HG02840 (cell line): ENCODE results near the gene FAM149B1.
A peak's percentile ranks its signal among the peaks of the same experiment; 100 is the strongest.
"Not testable (repeated sequence)": the region's sequence is repeated elsewhere in the genome, so short reads cannot be mapped to it uniquely, and the experiment has no call there.

ENCODE experiments used
- ATAC-seq: cut with Tn5 transposase; IDR thresholded peaks from one replicate; pipeline ENCODE4 v1.9.1; 2021; ENCODE audit warnings: mild to moderate bottlenecking, moderate library complexity, moderate number of reproducible peaks; ENCODE audit not compliant: unreplicated experiment, low FRiP score

Gene FAM149B1

GRCh38 chr10:73167783-73168464, at the start of gene FAM149B1, which contains the start of gene ECD:
Gene FAM149B1 (plus strand): TSS chr10:73168119. CDS start chr10:73168340, 221 bp downstream.
Gene ECD (minus strand): TSS chr10:73168008. CDS start chr10:73163937, 4,071 bp downstream.
- ATAC-seq: peak; percentile 94

GRCh38 chr10:73119457-73119856, 48.5 kb upstream of the FAM149B1 start:
- ATAC-seq: no peak

GRCh38 chr10:73119952-73120351, 48.0 kb upstream of the FAM149B1 start:
- no peak for ATAC-seq

- no peak for ATAC-seq
Observed at GRCh38 chr10:73126343-73126742, 41.6 kb upstream of the FAM149B1 start.

- ATAC-seq: no peak
Observed at GRCh38 chr10:73131301-73131700, 36.6 kb upstream of the FAM149B1 start.

GRCh38 chr10:73131913-73132686, 35.8 kb upstream of the FAM149B1 start:
- ATAC-seq: no peak

- ATAC-seq: no peak
Observed at GRCh38 chr10:73134727-73135126, 33.2 kb upstream of the FAM149B1 start.

- ATAC-seq: no peak
Observed at GRCh38 chr10:73136627-73137026, 31.3 kb upstream of the FAM149B1 start.

GRCh38 chr10:73139251-73139650, 28.7 kb upstream of the FAM149B1 start:
- no peak for ATAC-seq

GRCh38 chr10:73141603-73142002, 26.3 kb upstream of the FAM149B1 start:
- ATAC-seq: no peak

GRCh38 chr10:73150633-73151413, 17.1 kb upstream of the FAM149B1 start:
- not testable (repeated sequence) for ATAC-seq

- ATAC-seq: no peak
Observed at GRCh38 chr10:73152009-73152408, 15.9 kb upstream of the FAM149B1 start.

- no peak for ATAC-seq
Observed at GRCh38 chr10:73156054-73156453, 11.9 kb upstream of the FAM149B1 start.

GRCh38 chr10:73159038-73159648, 8.8 kb upstream of the FAM149B1 start:
- no peak for ATAC-seq

GRCh38 chr10:73161079-73161478, 6.8 kb upstream of the FAM149B1 start:
- no peak for ATAC-seq

GRCh38 chr10:73161662-73162061, 6.3 kb upstream of the FAM149B1 start:
- no peak for ATAC-seq

- ATAC-seq: no peak
Observed at GRCh38 chr10:73163096-73163495, 4.8 kb upstream of the FAM149B1 start.

GRCh38 chr10:73166972-73167371, 947 bp upstream of the FAM149B1 start:
- ATAC-seq: no peak

GRCh38 chr10:73167458-73167782, 499 bp upstream of the FAM149B1 start:
- ATAC-seq: no peak

GRCh38 chr10:73168465-73168803, 515 bp downstream of the FAM149B1 start:
- no peak for ATAC-seq

- no peak for ATAC-seq
Observed at GRCh38 chr10:73169320-73169719, 1.4 kb downstream of the FAM149B1 start.
